IMR-90 (cell line): Measurements from ENCODE around the gene CRIM1. TPM values are rescaled to one million over a fixed set of nuclear protein-coding genes. Genes with fewer than 3 reads are reported as not detected.
A peak's percentile ranks its signal among the peaks of the same experiment; 100 is the strongest.

ENCODE experiments used
- ATAC-seq: fragments of 200-7000 bp; cut with Tn5 transposase; 2 replicates; pipeline ENCODE4 v1.9.1; 2020; ENCODE audit warnings: low read depth, mild to moderate bottlenecking, moderate library complexity
- BruUV-seq: library from RNA; stranded (reverse); fragments of 400-500 nt; replicated peaks from 2 replicates; lab custom pipeline; 2021; lab: Mats Ljungman, UMichigan
- CTCF ChIA-PET: fragments of 300-600 bp; formaldehyde crosslinking; extraction: SDS; loops from one replicate; lab custom pipeline; 2021; ENCODE audit warnings: antibody characterized with exemption; lab: Yijun Ruan, JAX
- POLR2A ChIA-PET: fragments of 300-600 bp; sonication (Branson Sonifier 250); formaldehyde crosslinking; loops from one replicate; lab custom pipeline; 2022; ENCODE audit warnings: antibody characterized with exemption; ENCODE audit not compliant: unreplicated experiment; lab: Charles Lee
- DNase-seq: peaks from one replicate; pipeline ENCODE4 v3.0.0; 2013
- H2AFZ ChIP-seq: replicated peaks from 2 replicates; pipeline ENCODE3; 2013; ENCODE audit warnings: low read length, mild to moderate bottlenecking; ENCODE audit not compliant: poor library complexity
- H2AK5ac ChIP-seq: 2 replicates; pipeline ENCODE4 v1.6.1; 2013; ENCODE audit warnings: low read depth, low read length, inconsistent platforms
- H2AK9ac ChIP-seq: replicated peaks from 2 replicates; pipeline ENCODE3; 2013; ENCODE audit warnings: mild to moderate bottlenecking, low read depth, low read length, moderate library complexity; ENCODE audit not compliant: poor library complexity
- H2BK120ac ChIP-seq: 2 replicates; pipeline ENCODE4 v1.6.1; 2013; ENCODE audit warnings: low read depth, low read length, inconsistent platforms
- H2BK15ac ChIP-seq: 3 replicates; pipeline ENCODE4 v1.6.1; 2013; ENCODE audit warnings: low read depth, low read length, inconsistent platforms
- H2BK20ac ChIP-seq: 2 replicates; pipeline ENCODE4 v1.6.1; 2013; ENCODE audit warnings: low read depth, mild to moderate bottlenecking, inconsistent platforms, low read length, moderate library complexity
- H2BK5ac ChIP-seq: 2 replicates; pipeline ENCODE4 v1.6.1; 2013; ENCODE audit warnings: mild to moderate bottlenecking, low read depth, low read length, inconsistent platforms; ENCODE audit not compliant: poor library complexity, severe bottlenecking
- H3K14ac ChIP-seq: replicated peaks from 2 replicates; pipeline ENCODE4 v1.6.1; 2013; ENCODE audit warnings: low read depth, low read length, inconsistent platforms
- H3K18ac ChIP-seq: 2 replicates; pipeline ENCODE4 v1.6.1; 2013; ENCODE audit warnings: low read depth, low read length, control low read depth
- H3K23ac ChIP-seq: 2 replicates; pipeline ENCODE4 v1.6.1; 2013; ENCODE audit warnings: low read depth, low read length, inconsistent platforms
- H3K27ac ChIP-seq: 2 replicates; pipeline ENCODE4 v1.5.1; 2013; ENCODE audit warnings: mild to moderate bottlenecking, control low read depth, low read length; ENCODE audit not compliant: insufficient read depth
- H3K27me3 ChIP-seq: 2 replicates; pipeline ENCODE4 v1.6.1; 2013; ENCODE audit warnings: low read length; ENCODE audit not compliant: control insufficient read depth, insufficient read depth
- H3K36me3 ChIP-seq: 2 replicates; pipeline ENCODE4 v1.6.1; 2013; ENCODE audit warnings: low read length, mixed read lengths; ENCODE audit not compliant: control insufficient read depth, insufficient read depth
- H3K4ac ChIP-seq: 2 replicates; pipeline ENCODE4 v1.6.1; 2013; ENCODE audit warnings: low read depth, low read length, inconsistent platforms
- H3K4me1 ChIP-seq: 2 replicates; pipeline ENCODE4 v1.6.1; 2013; ENCODE audit warnings: low read length, mixed read lengths; ENCODE audit not compliant: control insufficient read depth, insufficient read depth
- H3K4me2 ChIP-seq: 2 replicates; pipeline ENCODE4 v1.6.1; 2013; ENCODE audit warnings: low read depth, mild to moderate bottlenecking, control low read depth, low read length, moderate library complexity
- H3K4me3 ChIP-seq: 2 replicates; pipeline ENCODE4 v1.5.1; 2013; ENCODE audit warnings: low read depth, mild to moderate bottlenecking, control low read depth, low read length, moderate library complexity; ENCODE audit not compliant: insufficient read depth
- H3K56ac ChIP-seq: 2 replicates; pipeline ENCODE4 v1.6.1; 2013; ENCODE audit warnings: low read length, inconsistent platforms; ENCODE audit not compliant: insufficient read depth; ENCODE audit errors: extremely low read depth
- H3K79me1 ChIP-seq, 2 experiments: 2 replicates each; pipeline ENCODE4 v1.6.1; 2013; ENCODE audit warnings: low read length in 2 of 2, inconsistent platforms in 1 of 2, low read depth in 1 of 2
- H3K9ac ChIP-seq: 2 replicates; pipeline ENCODE4 v1.6.1; 2013; ENCODE audit warnings: low read depth, low read length, control low read depth
- H3K9me1 ChIP-seq: 2 replicates; pipeline ENCODE4 v1.6.1; 2013; ENCODE audit warnings: low read length, inconsistent platforms; ENCODE audit not compliant: insufficient read depth
- H3K9me3 ChIP-seq: 2 replicates; pipeline ENCODE4 v1.6.1; 2013; ENCODE audit warnings: low read length; ENCODE audit not compliant: control insufficient read depth, insufficient read depth
- H4K20me1 ChIP-seq: 2 replicates; pipeline ENCODE4 v1.6.1; 2013; ENCODE audit warnings: low read length, inconsistent platforms; ENCODE audit not compliant: insufficient read depth
- H4K5ac ChIP-seq: 2 replicates; pipeline ENCODE4 v1.6.1; 2013; ENCODE audit warnings: mild to moderate bottlenecking, low read depth, low read length, control low read depth
- H4K8ac ChIP-seq, 2 experiments: 2 replicates each; pipeline ENCODE4 v1.6.1; 2013; ENCODE audit warnings: low read depth in 2 of 2, low read length in 2 of 2, control low read depth in 1 of 2, inconsistent platforms in 1 of 2
- H4K91ac ChIP-seq: 2 replicates; pipeline ENCODE4 v1.6.1; 2013; ENCODE audit warnings: low read depth, low read length, inconsistent platforms; ENCODE audit not compliant: insufficient read depth
- BHLHE40 ChIP-seq: fragments of 150-350 bp; IDR thresholded peaks from 2 replicates; pipeline ENCODE4 v1.6.1; 2016; ENCODE audit warnings: mild to moderate bottlenecking, low read depth, low read length
- CEBPB ChIP-seq: IDR thresholded peaks from 2 replicates; pipeline ENCODE4 v1.6.1; 2012; ENCODE audit warnings: low read depth, low read length, improper control_type of control experiment
- CHD1 ChIP-seq: IDR thresholded peaks from 2 replicates; pipeline ENCODE4 v1.6.1; 2012; ENCODE audit warnings: low read depth, low read length, improper control_type of control experiment
- FOS ChIP-seq: fragments of 150-350 bp; IDR thresholded peaks from 2 replicates; pipeline ENCODE4 v1.6.1; 2016; ENCODE audit warnings: low read depth, low read length
- MAFK ChIP-seq: IDR thresholded peaks from 2 replicates; pipeline ENCODE4 v1.6.1; 2012; ENCODE audit warnings: low read depth, low read length, improper control_type of control experiment
- MAZ ChIP-seq: IDR thresholded peaks from 2 replicates; pipeline ENCODE4 v1.6.1; 2012; ENCODE audit warnings: low read depth, mild to moderate bottlenecking, low read length, improper control_type of control experiment, moderate library complexity, borderline replicate concordance
- MXI1 ChIP-seq: IDR thresholded peaks from 2 replicates; pipeline ENCODE4 v1.6.1; 2012; ENCODE audit warnings: low read depth, mild to moderate bottlenecking, low read length, moderate library complexity, borderline replicate concordance
- NFE2L2 ChIP-seq: fragments of 150-350 bp; IDR thresholded peaks from 2 replicates; pipeline ENCODE4 v1.6.1; 2016; ENCODE audit warnings: low read depth, mild to moderate bottlenecking, low read length
- POLR2A ChIP-seq: IDR thresholded peaks from 2 replicates; pipeline ENCODE4 v1.6.1; 2012; ENCODE audit warnings: mild to moderate bottlenecking, low read depth, low read length
- RAD21 ChIP-seq: IDR thresholded peaks from 2 replicates; pipeline ENCODE4 v1.6.1; 2012; ENCODE audit warnings: low read length, improper control_type of control experiment
- RCOR1 ChIP-seq: IDR thresholded peaks from 2 replicates; pipeline ENCODE4 v1.6.1; 2012; ENCODE audit warnings: mild to moderate bottlenecking, low read length, improper control_type of control experiment; ENCODE audit not compliant: insufficient replicate concordance
- RFX5 ChIP-seq: IDR thresholded peaks from 2 replicates; pipeline ENCODE4 v1.8.0; 2012; ENCODE audit warnings: low read depth, mild to moderate bottlenecking, low read length, moderate library complexity
- SMC3 ChIP-seq: fragments of 150-350 bp; IDR thresholded peaks from 2 replicates; pipeline ENCODE4 v1.6.1; 2016; ENCODE audit warnings: low read depth, mild to moderate bottlenecking, antibody characterized with exemption, low read length, moderate library complexity
- WGBS, 2 experiments: methylation state at CpG; one replicate each; pipeline versions ENCODE4 v1.1.5 to v1.1.7; 2013; ENCODE audit warnings: missing lambda C conversion rate in 2 of 2; ENCODE audit not compliant: insufficient read length in 1 of 2; ENCODE audit errors: extremely low coverage in 2 of 2; 5-methylcytosine and 5-hydroxymethylcytosine counted together
- dilution Hi-C: fragments of 300-500 bp; cut with HindIII; formaldehyde crosslinking; loops from one replicate; pipeline ENCODE4 v1.14.3; 2018; ENCODE audit warnings: low sequenced_read_pairs; ENCODE audit not compliant: unreplicated experiment
- in situ Hi-C: fragments of 300-500 bp; cut with MboI; formaldehyde crosslinking; loops from 3 replicates; pipeline ENCODE4 v1.14.3; 2019; ENCODE audit warnings: low sequenced_read_pairs, inconsistent platforms, mixed read lengths
- intact Hi-C: fragments of 100-400 bp; cut with micrococcal nuclease; formaldehyde crosslinking; loops from 2 replicates; pipeline ENCODE4 v1.10.0; 2022
- polyA plus RNA-seq, 3 experiments: library from polyadenylated mRNA; depleted of rRNA; stranded (reverse); fragments of >200 nt; gene quantifications; 2 replicates each; pipeline ENCODE4 v1.2.3, GENCODE V29; 2012; ENCODE audit warnings: low replicate concordance in 1 of 3
- total RNA-seq: library from RNA; depleted of rRNA; stranded (reverse); fragments of >200 nt; gene quantifications from 2 replicates; pipeline ENCODE4 v1.2.3, GENCODE V29; 2012
- TF ChIP-seq, protein P1 (sequence below): conservative IDR thresholded peaks from 2 replicates; pipeline ENCODE4 v1.5.1; 2012; ENCODE audit warnings: mild to moderate bottlenecking, low read depth, low read length, improper control_type of control experiment
- TF ChIP-seq, protein P2 (sequence below): fragments of 150-350 bp; IDR thresholded peaks from 2 replicates; pipeline ENCODE4 v1.6.1; 2017; ENCODE audit warnings: mild to moderate bottlenecking, antibody characterized with exemption, low read length, low read depth
- TF ChIP-seq, protein P3 (sequence below): fragments of 150-350 bp; IDR thresholded peaks from 2 replicates; pipeline ENCODE4 v1.6.1; 2016; ENCODE audit warnings: low read depth, mild to moderate bottlenecking, low read length, moderate library complexity, borderline replicate concordance

The CRIM1 gene
- total and polyA plus RNA-seq, 2 of the 4 experiments (the other 2 are of a cell fraction): 285 to 490 TPM

DNA sequence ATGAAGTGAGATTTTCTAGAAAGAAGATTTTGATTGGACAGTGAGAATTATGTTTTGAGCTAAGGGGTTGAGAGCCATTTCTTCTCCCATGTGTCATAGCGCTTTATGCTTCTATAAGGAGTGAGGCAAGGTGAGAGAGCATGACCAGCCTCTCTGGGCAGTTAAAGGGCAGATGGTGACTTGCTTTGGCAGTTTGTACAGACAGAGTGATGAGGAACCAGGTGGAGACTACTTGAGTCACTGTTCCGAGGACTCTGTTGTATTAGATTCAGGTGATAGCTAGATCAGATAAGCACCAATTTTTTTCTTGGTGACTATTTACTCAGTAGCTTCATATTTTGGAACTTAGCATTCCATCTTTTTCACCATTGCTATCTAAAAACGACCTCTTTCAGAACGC is 4.5 kb downstream of the CRIM1 start:
- in situ Hi-C loops (no loop called here), dilution Hi-C loops (no loop called here), intact Hi-C loops (no loop called here)
- no TSS peak for BruUV-seq
- H3K4me1 ChIP-seq: peaks cover 32% of the 10 kb centered on the region
- no peak overlapping the region for H3K4ac ChIP-seq
- peak overlapping the region; percentile 85 for H2BK5ac ChIP-seq
- no peak for TF ChIP-seq MAZ
- no peak for TF ChIP-seq SMC3
- TF ChIP-seq, protein P1, sequence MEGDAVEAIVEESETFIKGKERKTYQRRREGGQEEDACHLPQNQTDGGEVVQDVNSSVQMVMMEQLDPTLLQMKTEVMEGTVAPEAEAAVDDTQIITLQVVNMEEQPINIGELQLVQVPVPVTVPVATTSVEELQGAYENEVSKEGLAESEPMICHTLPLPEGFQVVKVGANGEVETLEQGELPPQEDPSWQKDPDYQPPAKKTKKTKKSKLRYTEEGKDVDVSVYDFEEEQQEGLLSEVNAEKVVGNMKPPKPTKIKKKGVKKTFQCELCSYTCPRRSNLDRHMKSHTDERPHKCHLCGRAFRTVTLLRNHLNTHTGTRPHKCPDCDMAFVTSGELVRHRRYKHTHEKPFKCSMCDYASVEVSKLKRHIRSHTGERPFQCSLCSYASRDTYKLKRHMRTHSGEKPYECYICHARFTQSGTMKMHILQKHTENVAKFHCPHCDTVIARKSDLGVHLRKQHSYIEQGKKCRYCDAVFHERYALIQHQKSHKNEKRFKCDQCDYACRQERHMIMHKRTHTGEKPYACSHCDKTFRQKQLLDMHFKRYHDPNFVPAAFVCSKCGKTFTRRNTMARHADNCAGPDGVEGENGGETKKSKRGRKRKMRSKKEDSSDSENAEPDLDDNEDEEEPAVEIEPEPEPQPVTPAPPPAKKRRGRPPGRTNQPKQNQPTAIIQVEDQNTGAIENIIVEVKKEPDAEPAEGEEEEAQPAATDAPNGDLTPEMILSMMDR: no peak
- TF ChIP-seq RFX5: no peak
- TF ChIP-seq, protein P2, sequence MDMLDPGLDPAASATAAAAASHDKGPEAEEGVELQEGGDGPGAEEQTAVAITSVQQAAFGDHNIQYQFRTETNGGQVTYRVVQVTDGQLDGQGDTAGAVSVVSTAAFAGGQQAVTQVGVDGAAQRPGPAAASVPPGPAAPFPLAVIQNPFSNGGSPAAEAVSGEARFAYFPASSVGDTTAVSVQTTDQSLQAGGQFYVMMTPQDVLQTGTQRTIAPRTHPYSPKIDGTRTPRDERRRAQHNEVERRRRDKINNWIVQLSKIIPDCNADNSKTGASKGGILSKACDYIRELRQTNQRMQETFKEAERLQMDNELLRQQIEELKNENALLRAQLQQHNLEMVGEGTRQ: no peak
- TF ChIP-seq RAD21: no peak
- no peak for TF ChIP-seq MAFK
- TF ChIP-seq MXI1: no peak
- no peak for TF ChIP-seq CHD1
- TF ChIP-seq BHLHE40: no peak
- no peak for TF ChIP-seq POLR2A
- no peak for TF ChIP-seq RCOR1
- TF ChIP-seq NFE2L2: no peak
- TF ChIP-seq, protein P3, sequence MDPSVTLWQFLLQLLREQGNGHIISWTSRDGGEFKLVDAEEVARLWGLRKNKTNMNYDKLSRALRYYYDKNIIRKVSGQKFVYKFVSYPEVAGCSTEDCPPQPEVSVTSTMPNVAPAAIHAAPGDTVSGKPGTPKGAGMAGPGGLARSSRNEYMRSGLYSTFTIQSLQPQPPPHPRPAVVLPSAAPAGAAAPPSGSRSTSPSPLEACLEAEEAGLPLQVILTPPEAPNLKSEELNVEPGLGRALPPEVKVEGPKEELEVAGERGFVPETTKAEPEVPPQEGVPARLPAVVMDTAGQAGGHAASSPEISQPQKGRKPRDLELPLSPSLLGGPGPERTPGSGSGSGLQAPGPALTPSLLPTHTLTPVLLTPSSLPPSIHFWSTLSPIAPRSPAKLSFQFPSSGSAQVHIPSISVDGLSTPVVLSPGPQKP: no peak
- no peak for TF ChIP-seq CEBPB
- no peak for TF ChIP-seq FOS
- H3K4me2 ChIP-seq: peak overlapping the region; percentile 83
- H4K8ac ChIP-seq: 0 out of 4 replicates have a peak overlapping the region, but pooled peaks of 1 of the 2 experiments have one; percentile 10
- POLR2A ChIA-PET: no interaction called here
- 80% methylated on average over 1 of the region's 4 CpGs; no CpG with 5 or more reads in 1 of the 2 experiments for WGBS, 2 experiments
- peaks cover 10% of the 10 kb centered on the region for H3K9me1 ChIP-seq
- peak overlapping the region; percentile 23; the same call in 1 of the 2 replicates for H3K4me3 ChIP-seq
- peak overlapping the region; percentile 63; the same call in 1 of the 2 replicates for H3K27ac ChIP-seq
- H3K23ac ChIP-seq: peak overlapping the region; percentile 11
- H3K9me3 ChIP-seq: no peaks in the 10 kb centered on the region
- peak overlapping the region; percentile 53 for H3K9ac ChIP-seq
- H4K5ac ChIP-seq: no peak overlapping the region
- peak overlapping the region; percentile 51; the same call in 1 of the 2 replicates for H3K18ac ChIP-seq
- ATAC-seq (no peak), DNase-seq (no peak)
- H2AK9ac ChIP-seq: no peak overlapping the region
- H3K36me3 ChIP-seq: peaks cover 4% of the 10 kb centered on the region; the same call in 1 of the 2 replicates
- H2AK5ac ChIP-seq: peak overlapping the region; percentile 12
- H2AFZ ChIP-seq: no peak overlapping the region
- no peak overlapping the region for H3K56ac ChIP-seq
- H4K91ac ChIP-seq: no peak overlapping the region
- H2BK15ac ChIP-seq: no peak overlapping the region
- no peak overlapping the region; the same call in 1 of the 2 replicates for H2BK120ac ChIP-seq
- H3K14ac ChIP-seq: peak overlapping the region; percentile 10; the same call in 1 of the 2 replicates
- CTCF ChIA-PET: no interaction called here
- no peaks in the 10 kb centered on the region for H3K27me3 ChIP-seq
- H4K20me1 ChIP-seq: peaks cover 87% of the 10 kb centered on the region
- 0 out of 2 replicates have a peak overlapping the region, but pooled peaks have one; percentile 1 for H2BK20ac ChIP-seq
- peaks cover 0 to 14% of the 10 kb centered on the region in 2 experiments; a peak in 3 of 4 replicates for H3K79me1 ChIP-seq
